ENCODE measurements around the gene GPR17.

- TF ChIP-seq CTCF (optimal IDR thresholded peaks at IDR 0.05 in 1 of 3, IDR thresholded peaks at IDR 0.05 in 1 of 3, conservative IDR thresholded peaks at IDR 0.05 in 1 of 3; ENCODE audit: extremely low read depth in 1 of 3, insufficient read depth in 2 of 3, low read length in 3 of 3) (no peak), EZH2 (IDR thresholded peaks at IDR 0.05; ENCODE audit: low read length) (no peak)
Observed at GRCh38 chr2:127618551-127619202, 27.3 kb upstream of the GPR17 start.

All from keratinocyte (primary cell).